Suppressor macrophage treated with lipopolysaccharide for 1 hour (primary cell): Measurements from ENCODE around the gene SDCCAG8.
"Not testable (repeated sequence)": the region's sequence is repeated elsewhere in the genome, so short reads cannot be mapped to it uniquely, and the experiment has no call there.

Experiments
- DNase-seq, 3 donors: peaks; one replicate each; pipeline ENCODE4 v3.0.0-alpha.2; 2020 to 2022

SDCCAG8 gene

DNA sequence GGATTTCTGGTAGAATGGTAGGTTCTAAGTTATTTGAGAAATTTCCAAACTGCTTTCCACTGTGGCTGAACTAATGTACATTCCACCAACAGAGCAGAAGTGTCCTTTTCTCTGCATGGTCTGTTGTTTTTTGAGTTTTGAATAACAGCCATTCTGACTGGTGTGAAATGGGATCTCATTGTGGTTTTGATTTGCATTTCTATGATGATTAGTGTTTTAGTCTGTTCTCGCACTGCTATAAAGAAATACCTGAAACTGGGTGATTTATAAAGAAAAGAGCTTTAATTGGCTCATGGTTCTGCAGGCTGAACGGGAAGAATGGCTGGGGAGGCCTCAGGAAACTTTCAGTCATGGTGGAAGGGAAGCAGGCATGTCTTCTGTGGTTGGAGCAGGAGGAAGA is 80.3 kb downstream of the SDCCAG8 start:
- DNase-seq = no peak

DNA sequence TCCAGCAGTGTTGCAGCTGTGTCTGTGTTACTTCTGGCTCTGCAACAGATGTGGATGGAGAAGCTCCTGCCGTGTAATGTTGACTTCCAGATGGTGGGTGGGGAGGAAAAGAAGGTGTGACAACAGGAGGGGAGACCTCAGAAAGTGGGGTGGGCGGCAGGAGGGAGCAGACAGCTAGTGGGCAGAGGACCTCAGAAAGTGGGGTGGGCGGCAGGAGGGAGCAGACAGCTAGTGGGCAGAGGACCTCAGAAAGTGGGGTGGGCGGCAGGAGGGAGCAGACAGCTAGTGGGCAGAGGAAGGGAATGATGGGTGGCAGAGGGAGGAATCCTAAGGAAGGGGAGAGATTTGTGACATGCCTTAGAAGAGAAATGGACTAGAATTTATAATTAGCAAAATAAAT is 83.0 kb downstream of the SDCCAG8 start:
- not testable (repeated sequence) for DNase-seq

DNA sequence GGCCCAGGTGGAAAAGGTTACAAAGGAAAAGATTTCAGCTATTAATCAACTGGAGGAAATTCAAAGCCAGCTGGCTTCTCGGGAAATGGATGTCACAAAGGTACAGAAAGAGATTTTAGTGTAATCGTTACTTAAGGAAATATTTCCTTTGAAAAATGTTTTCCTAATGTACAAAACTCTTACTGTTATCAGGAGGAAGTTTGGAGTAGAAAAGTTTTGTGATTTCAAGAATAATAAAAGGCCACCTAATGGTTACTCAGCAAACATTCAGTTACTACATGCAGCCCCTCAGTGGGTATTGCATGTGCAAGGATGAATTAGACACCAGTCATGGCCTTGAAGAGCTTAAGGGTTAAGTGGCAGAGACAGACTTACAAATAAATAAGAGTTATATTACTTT is 85.2 kb downstream of the SDCCAG8 start:
- DNase-seq = no peak

DNA sequence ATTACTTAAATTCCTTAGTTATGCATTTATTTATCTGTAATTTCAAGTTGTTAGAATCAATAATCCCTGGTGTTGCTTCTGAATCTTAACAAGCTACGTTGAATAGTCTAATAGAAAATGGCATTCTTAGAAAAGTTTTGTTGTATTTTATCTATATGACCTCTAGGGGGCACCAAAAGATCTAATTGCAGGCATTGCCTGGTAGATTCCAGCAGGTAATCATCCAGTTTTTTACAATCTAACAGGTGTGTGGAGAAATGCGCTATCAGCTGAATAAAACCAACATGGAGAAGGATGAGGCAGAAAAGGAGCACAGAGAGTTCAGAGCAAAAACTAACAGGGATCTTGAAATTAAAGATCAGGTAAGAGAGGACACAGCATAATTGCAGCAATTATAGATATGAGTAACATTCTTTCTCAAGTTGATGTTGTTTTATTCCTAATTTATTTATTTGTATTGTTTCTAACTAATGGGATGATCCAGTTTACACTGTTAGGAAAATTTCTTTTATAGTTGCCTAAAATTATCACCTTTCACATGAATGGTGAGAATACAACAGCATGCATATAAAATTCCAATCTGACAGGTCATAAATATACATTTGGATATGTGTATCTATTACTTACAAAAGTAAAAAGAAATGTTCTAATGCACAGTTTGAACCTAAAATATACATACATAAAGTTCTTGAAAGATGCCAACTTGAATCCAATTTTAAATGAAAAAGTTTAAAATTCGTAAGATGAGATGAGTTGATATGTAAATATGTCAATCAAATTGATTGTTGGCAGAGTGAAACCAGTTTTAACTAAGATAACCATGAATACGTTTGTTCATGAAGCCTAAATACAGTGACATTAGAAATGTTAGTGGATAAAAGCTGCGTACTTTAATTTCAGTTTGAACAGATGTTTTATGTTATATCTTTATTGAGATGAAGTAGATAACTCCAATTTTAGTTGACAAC is 88.4 kb downstream of the SDCCAG8 start:
- peak; percentile 63 to 77 (median 65) for DNase-seq

DNA sequence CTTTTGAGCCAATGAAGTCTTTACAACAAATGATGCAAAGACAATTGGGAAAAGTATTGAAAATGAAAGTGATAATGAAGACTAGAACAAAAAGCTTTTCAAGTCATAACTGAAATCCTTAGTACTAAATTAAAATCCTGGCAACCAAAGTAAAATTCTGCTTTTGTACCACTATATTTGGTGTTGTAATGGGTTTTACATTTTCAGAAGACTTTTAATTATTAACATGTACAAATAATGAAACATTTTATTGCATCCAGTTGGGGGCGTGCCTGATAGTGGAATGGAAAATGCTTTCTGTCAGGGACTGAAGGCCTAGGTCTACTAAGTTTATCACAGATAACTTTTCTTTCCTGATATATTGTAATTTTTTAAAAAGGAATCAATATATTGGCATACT is 89.4 kb downstream of the SDCCAG8 start:
- no peak for DNase-seq

DNA sequence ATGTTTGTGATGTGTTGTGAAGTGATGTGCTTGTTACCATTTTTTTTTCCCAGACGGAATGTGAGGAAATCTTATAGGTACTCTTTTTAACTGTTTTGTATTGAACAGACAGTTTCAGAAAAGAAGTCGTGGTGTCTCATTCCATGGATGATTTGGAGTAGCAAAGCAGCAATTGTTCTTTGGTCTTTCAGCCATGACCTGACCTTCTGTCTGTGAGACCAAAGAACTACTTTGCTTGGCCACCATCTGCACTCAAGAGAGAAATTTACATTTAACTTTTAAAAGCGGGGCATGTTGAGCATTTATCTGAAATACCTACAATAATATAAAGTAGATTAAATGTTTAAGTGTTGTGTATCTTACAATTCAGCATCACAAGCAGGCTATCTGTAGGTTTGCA is 90.2 kb downstream of the SDCCAG8 start:
- no peak for DNase-seq

DNA sequence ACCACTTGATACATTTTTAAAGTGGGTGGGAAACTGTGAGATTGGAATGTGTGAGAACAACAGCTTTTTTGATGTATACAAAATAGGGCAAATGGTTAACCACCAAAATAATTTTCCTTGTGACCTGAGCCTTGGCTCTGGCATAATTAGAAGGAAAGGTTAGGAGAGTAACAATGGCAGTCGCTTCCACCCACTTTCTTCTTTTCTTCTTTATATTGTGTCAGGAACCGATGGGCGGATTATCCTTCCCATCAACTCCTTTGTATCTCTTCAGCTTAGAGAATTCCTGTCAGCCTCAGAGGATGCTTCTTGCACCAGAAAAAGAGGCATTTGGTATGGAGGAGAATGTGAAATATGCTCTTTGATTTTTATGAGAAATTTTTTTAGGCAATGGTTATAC is 90.6 kb downstream of the SDCCAG8 start:
- no peak for DNase-seq

DNA sequence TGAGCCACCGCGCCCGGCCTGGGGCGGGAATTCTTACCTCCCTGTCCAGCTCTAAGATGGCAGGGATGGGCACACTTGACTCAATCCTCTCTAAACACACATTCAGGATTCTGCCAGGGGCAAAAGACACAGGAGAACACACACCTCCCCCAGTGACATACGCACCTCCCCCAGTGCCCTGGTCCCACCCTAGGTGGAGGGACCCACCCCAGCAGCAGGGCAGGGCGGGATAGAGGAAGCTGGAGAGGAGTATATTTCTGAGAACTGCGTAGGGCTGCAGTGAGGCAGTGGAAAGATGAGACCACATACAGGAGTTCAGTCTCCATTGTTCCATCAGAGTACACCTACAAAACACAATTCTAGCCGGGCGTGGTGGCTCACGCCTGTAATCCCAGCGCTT is 92.5 kb downstream of the SDCCAG8 start:
- DNase-seq = no peak

DNA sequence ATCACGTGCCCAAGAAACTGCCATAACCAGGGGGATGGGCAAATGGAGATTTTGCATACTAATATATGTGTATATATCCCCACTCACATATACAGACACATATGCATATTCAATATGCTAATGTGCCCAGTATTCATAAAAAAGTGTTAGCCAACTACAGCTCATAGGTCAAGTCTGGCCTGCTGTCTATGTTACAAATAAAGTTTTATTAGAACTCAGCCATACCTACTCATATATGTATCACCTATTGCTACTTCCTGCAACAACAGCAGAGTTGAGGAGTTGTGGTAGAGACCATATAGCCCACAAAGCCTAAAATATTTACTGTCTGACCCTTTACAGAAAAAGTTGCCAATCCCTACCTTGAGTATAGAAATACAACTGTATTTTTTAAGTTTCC is 93.3 kb downstream of the SDCCAG8 start:
- no peak for DNase-seq

DNA sequence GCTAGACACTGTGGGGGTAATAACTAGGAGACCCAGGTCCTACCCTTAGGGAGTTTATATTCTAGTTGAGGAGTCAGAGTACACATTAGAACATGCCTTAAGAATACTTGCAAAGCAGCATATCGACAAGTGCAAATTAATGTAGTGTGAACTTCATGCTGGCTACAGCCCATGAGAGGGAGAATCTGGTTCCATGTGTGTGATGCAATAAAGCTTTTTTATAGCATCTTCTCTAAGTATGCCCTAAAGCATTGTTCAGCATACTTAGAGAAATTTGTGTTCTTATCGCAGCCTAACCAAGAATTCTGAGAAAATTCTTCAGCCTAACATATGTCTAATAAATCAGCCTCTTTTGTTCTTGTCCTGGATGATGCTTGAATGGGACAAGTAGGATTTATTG is 95.5 kb downstream of the SDCCAG8 start:
- DNase-seq = no peak

DNA sequence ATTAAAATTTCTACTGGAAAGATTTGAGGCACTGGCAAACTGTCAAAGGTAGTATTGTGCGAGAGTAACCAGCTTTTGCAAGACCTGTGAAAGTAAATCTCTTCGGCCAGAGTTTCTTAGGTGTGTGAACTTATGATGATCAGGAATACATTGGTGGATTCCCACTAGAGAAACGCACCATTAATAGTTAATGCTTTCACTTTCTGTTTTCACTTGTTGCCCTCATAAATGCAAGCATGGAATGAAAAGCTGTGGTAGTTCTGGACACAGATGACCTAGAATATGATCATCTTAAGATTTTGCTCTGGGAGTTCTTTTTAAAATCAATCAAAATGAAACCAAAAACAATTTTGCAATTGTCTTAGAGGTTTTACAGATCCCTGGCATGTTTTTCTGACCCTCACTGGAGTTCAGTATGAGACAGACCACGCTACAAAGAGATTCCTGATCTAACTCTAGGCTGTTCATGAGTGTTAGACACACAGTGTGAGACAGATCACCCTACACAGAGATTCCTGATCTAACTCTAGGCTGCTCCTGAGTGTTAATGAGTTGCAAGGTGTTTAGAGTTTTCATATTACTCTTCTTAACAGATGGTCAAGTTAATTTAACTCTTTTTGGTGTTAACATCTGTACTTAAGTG is 98.8 kb downstream of the SDCCAG8 start:
- peak; percentile 5 to 27 (median 9) for DNase-seq

DNA sequence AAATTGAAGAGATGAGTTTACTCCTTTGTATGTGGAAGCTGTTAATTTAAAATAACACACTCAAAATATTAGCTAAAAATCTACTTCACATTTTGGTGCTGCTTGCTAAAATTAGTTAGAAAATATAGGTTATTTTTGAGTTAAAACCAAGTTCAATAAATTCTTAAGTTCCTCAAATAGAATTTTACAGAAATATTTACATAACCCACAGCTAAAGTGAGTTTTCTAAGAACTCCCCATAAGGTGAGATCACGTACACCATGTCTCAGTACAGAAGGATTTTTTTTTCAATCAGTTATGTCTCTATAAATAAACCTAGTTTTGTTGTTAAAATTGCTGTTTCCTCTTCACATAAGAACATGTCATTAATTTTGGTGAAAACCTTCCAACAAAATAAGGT is 108.0 kb downstream of the SDCCAG8 start:
- DNase-seq = no peak

DNA sequence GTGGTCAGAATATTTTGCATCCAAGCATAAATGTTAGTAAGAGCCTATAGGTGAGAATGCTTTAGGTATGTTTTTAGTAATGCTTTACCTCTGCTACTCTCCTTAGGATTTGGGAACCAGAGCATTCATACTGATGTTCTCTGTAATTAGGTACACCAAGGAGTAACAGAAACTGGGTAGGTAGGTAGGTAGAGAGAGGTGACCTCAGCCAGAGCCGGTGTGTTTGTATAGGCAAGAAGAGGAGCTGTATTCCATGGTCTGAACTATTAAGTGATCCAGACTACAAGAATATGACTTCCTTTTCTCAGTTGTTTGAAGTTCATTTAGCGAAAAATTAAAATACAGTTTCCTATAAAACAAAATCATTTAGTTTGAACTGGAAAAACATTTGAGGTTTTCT is 108.5 kb downstream of the SDCCAG8 start:
- DNase-seq = no peak

DNA sequence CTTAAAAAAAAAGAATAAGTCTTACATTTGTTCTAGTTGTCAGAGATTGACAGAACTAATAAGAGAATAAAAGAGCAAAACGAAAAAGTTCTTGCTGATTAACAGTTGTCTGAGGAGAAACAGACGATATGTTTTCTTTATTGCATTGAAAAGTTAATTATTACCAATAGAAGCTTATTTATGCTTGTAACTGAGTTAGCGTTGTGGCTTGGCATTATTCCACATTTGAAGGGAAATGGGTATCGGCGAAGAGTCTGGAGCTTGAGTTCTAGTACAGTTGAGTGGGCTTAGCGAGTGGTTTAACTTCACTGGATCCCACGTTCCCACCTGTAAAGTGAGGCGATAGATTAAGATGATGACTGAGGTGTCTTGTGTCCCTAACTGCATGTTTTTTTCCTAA is 109.0 kb downstream of the SDCCAG8 start:
- no peak for DNase-seq

DNA sequence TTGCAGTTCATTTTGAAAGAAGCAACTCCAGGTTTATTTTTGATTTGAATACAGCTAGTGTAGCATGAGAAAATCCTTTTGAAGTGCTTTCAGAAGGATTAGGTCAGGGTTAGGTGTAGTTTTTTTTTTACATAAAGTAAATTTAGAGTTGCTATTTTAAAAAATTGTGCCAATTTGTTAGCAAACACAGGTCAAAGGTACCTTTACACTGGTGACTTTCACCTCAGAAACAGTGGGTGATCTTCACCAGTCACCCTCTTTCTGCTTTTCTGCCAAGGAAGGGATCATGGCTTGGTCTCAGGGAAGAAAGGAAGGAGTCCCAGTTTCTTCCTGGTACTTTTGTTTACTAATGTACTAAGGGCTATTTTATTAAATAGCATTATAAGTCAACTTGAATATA is 111.5 kb downstream of the SDCCAG8 start:
- no peak for DNase-seq

DNA sequence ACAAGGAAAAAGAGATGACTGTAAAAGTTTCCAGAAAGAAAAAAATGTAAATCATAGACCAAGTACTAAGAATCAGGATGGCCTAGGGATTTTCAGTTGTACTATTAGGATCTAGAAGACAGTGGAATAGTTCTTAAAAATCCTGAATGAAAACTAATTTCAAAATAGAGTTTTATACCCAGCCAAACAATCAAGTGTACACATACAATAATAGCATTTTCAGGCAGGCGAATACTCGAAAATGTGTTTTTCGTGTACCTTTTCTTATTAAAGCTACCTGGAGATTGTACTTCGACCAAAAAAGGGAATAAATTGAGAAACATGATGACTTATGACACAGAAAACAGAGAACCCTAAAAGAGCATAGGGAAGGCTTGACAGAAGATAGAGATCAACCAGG is 118.6 kb downstream of the SDCCAG8 start:
- DNase-seq = no peak

DNA sequence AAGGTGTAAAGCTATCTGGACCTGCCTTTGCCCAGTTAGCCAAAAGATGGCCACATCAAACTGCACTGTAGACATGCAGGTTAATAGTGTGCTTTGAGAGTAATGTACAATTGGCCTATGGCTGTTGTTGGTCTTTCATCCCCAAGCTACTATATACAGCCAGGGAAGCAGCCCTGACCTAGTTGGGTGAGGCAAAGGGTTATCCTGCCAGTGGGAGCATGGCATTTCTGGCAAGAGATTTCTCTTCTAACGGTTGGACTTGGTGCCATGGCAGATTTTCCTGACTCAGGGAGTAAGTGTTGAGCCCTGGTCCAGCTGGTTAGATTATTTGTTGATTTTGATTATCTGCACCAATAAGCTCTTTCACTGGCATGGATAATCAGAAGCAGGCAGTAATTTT is 119.8 kb downstream of the SDCCAG8 start:
- DNase-seq = no peak

DNA sequence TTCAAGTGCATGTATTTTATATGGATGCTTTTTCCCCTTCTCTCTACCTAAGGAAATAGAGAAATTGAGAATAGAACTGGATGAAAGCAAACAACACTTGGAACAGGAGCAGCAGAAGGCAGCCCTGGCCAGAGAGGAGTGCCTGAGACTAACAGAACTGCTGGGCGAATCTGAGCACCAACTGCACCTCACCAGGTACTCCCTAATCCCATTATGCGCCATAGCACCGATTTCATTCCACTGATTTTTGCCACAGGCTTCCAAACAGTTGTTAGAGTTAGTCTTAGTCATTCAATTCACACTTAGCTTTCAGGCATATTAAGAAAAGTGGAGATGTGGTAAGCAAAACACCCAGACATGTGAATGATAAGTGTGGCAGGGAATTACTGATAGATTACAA is 122.8 kb downstream of the SDCCAG8 start:
- no peak for DNase-seq

DNA sequence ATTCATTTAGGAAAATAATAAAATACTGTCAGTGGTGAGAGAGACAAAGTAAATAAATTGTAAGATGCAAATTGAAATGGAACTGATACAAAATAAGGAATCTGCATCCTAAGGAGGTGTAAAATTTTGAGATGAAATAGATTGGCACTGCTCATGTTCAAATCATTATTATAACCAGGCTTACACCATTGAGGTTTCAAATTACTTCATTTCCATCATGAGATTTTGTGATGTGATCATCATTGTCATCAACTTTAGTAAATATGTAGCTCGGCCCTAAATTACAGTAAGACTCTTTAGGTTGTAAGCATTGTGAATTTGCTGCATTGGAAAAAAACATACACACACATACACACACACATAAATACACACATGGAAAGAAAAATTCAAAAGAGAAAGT is 123.4 kb downstream of the SDCCAG8 start:
- no peak for DNase-seq

DNA sequence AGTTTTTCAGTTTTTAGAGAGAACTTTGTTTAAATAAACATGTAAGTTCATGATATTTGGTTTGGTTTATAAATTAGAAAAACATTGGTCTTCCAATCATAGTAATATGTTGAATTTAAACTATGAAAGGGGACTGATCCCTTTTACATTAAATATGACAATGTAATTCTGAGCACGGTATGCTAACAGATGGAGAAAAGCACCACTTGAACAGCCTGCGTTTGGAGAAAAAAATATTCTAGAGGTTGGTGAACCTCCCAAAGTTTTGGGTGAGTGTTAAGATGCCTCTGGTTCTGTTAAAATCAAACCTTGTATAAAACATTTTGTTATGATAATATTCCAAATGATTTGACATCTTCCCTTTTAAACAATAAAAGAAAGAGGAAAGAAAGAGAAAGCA is 123.9 kb downstream of the SDCCAG8 start:
- no peak for DNase-seq

DNA sequence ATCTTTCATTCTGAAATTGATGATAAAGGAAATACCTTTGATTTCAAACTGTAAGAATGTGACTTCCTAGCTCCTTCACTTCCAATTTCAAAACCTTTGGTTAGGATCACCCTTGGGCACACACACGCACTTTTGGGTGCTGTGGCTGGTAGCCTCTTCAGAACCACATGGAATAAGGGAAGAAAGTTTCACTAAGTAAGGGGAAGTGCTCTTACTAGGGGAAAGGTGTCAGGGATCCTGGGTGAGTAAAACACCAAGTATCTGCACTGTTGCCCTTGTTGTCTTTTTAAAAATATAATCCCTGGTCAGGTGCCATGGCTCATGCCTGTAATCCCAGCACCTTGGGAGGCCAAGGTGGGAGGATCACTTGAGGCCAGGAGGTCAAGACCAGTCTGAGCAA is 132.4 kb downstream of the SDCCAG8 start:
- DNase-seq = peak in 1 of 3 donors; percentile 6

DNA sequence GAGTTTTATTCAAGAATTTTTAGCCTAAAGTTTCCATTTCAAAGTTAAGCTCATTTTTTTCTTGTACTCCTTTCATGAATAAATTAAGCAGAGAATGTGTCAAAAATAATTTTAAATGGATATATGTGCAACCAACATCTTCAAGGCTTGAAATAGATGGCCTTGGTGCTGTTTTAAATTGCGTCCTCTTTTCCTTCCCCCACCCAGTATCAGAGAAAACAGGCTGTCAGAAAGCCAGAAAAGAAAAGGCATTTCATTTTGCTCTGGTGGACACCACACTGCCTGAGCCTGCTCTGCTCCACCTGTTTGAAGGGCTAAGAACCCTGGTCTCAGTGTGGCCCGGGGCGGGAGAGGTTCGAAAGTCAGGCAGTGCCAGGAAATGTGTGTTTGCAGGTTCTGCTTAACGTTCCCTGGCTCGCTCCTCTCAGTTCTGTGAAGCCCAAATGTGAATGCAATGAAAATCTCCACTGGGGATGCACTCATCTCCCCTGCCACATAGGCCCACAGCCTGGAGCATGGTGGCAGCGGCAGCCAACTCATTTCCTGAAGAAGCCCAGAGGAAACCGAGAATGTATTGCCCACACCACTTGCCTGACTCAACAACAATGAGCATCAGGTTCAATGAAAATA is 134.4 kb downstream of the SDCCAG8 start:
- DNase-seq = peak in 2 of 3 donors; percentile 8

DNA sequence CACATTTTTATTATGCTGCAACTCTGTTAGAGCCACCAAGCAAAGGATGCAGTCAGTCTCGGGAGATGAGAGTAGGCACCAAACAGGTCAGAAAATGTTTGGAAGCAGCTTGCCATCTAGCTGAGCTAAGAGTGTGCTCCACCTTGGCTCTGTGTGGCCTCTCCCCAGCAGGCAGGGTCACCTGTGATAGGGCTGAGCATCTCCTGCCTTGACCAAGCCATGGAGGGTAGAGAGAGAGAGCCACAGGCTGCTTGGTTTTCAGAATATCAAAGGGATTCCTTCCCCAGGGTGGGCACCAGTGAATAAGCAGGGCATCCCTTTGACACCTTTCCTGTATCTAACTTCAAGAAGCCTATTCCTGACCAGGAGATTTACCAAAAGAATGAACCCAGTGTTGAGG is 135.5 kb downstream of the SDCCAG8 start:
- no peak for DNase-seq

DNA sequence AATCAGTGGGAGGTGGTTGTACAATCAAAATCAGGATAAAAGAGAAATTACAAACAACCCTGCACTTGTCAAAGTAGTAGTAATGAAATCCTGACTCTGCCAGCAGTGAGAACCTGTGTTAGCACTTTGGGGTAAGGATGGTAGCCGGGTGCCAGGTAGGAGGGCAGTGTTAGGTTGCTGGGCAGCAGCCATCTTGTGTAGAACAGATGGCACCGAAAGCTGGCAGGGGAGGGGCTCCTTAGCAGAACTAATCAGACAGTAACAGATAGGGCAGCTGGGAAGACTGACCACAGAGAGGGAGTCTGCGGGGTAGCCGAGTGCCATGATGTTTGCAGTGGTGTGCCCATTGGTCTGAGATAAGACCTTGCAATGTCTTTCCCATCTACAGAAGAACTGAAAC is 137.3 kb downstream of the SDCCAG8 start:
- DNase-seq = no peak
